ENCODE data around the gene BANF1.

GRCh38 chr11:65975771-65976170 is 26.5 kb upstream of the BANF1 start:
- TF ChIP-seq CTCF (IDR thresholded peaks at IDR 0.05) (no peak), POLR2A (IDR thresholded peaks at IDR 0.05) (no peak)
